AG20443 (cell line): ENCODE results near the gene PSD4.

ENCODE experiments used
- DNase-seq: peaks from one replicate; pipeline ENCODE4 v3.0.0; 2012; ENCODE audit warnings: low spot score, mixed read lengths

PSD4 gene

DNA sequence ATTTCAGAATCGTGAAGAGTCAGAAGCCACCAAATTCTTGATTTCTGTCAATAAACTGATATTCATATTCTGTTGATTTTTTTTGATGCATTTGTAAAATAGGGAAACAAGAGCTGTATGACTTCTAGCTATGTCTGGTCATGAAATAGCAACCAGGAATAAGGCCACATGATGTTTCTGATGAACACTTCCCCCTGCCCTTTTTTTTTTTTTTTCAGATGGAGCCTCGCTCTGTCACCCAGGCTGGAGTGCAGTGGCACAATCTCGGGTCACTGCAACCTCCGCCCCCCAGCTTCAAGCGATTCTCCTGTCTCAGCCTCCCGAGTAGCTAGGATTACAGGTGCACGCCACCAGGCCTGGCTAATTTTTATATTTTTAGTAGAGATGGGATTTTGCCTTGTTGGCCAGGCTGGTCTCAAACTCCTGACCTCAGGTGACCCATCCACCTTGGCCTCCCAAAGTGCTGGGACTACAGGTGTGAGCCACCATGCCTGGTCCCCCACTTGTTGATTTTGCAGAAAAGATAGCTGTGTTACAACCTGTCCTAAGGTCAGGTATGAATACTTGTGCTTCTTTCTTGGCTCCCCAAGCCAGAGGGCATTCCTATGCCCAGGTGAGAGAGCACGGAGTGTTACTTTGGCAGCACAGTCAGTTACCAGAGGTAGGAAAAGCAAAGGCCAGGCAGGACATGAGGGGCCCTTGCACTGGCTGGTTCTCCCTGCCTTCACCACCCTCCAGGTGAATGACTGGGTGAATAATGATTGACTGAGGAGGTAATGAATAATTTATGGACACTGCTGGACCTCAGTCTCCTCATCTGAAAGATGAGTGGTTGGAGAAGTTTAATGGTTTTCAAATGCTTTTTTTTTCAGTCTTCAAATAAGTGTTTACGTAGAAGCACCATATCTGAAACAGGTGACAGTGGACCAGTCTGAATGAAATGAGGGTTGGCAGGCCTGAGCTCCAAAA lies 65.4 kb downstream of the PSD4 start:
- DNase-seq: no peak

DNA sequence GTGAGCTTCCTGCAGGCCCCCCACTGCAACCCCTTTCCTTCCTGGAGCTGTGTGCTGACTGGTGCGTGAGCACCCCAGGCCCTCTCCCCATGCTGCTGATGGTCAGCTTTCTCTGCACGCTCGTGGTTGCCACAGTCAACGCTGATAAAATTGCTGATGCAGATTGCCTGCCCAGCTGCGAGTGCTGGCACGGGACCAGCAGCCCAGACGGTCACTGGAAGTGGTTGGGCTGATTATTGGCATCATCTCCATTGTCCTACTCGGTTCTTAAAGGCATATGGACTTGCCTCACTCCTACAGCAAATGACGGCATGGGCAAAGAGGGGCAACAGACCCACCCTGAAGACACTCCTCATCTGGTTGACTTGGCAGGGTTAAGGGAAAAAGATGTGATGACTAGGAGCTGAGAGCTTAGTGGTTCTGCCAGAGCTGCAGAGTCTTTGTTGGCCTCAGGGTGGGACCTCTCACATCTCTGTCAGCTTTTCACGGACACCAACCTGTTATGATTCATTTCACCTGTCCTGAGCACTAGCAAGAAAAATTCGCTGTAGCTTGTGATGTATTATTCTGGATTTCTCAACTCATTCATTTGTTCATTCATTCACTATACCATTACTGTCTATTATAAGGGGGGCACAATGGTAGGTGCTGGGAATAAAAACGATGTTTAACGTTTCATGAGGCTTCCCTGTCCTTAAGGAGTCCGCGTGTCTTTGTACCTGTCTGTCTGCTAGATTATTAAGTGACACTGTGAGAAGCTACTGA lies 66.6 kb downstream of the PSD4 start:
- peak; percentile 92 for DNase-seq

DNA sequence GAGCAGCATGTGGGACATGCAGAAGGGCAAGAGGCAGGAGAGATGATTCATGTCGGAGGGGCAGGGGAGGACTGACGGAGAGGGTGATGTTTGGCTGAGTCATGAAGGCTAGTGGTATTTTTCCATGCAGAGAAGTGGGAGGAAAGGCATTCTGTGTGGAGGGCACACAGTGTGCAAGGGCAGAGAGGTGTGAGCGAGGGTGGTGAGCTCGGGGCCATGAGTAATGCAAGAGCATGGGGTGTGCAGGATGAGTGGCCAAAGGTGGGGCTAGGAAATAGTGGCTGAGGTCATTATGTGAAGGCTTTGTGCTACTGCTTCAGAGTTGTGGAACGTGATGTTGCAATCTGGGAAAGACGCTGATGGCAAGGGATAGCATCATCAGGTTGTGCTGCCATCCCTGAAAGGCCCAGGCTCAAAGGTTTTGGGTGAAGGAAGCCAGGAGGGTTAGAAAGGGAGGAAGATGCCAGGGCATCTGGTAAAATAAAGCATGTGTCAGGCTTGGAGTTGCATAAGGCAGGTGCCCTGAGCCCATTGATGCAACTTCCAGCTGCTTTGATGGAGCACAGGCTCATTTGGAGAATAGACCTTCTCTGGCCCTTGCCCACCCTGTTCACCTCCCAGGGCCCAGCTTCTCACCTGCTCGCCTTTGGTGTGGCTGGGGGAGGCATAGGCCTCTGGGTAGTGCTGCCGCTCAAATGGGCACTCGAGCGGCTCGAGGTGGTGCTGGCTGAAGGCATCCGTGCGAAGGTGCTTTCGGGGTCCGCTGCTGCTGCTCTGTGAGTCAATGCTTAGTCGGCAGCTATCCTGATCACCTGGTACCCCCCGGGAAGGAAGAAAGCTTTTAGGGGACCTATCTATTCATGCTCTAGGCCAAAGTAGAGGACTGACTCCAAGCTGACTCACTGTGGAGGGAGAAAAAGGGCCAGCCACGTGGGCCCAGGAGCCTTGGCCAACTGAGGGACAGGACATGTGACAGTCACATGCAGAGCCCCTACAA lies 67.4 kb downstream of the PSD4 start:
- peak; percentile 96 for DNase-seq

DNA sequence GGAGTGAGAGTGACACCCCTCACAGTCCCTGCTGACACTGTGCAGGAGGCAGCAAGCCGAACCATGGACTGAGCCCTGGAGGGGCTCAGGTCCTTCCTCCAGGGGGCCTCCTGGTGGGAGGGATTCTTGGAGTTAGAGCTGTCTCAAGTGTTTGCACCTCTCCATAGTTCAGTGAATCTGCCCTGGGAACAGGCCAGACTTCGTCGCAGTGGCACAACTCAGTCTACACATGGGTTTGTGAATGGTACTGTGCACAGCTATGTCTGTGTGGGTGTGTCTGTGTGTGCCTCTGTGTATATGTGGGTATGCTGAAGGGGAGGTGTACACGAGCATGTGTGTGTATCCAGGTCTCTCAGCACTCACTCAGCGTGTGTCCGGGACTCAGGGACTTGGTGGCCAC lies 68.6 kb downstream of the PSD4 start:
- DNase-seq: no peak

DNA sequence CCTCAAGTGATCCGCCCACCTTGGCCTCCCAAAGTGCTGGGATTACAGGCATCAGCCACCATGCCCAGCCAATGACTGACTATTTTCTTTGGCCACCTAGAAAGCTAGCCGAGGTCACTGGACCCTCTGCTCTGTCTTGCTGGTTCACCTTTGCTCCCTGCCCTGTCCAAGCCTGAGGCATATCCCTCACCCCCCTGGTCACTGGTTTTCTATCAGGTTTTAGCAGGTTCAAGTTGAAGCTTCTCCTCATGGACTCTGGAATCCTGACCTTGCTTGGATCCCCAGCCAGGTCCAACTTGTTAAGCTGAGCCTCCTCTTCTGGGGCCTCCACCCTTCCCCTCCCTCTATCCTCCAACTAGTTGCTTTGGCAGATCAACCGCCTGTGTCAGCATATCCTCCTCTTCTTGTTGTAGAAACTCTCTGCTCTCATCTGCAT lies 71.5 kb downstream of the PSD4 start:
- no peak for DNase-seq

DNA sequence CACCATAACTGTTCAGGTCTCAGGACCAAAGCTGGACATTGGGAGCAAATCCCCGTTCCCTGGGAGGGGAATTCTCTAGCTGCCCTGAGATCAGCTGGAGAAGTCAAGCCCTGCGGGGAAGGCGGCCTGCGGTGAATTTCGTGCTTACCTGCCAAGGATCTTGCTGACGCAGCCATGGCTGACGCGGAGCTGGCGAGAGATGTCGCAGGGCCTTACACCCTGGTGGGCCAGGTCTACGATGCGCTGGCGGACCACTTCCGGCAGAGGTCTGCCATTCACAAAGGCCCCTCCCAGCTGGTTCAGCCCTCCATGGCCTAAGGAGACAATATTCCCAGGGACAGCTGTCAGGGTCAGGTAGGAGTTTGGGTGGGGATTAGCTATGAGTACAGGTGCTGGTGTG lies 72.8 kb downstream of the PSD4 start:
- no peak for DNase-seq

DNA sequence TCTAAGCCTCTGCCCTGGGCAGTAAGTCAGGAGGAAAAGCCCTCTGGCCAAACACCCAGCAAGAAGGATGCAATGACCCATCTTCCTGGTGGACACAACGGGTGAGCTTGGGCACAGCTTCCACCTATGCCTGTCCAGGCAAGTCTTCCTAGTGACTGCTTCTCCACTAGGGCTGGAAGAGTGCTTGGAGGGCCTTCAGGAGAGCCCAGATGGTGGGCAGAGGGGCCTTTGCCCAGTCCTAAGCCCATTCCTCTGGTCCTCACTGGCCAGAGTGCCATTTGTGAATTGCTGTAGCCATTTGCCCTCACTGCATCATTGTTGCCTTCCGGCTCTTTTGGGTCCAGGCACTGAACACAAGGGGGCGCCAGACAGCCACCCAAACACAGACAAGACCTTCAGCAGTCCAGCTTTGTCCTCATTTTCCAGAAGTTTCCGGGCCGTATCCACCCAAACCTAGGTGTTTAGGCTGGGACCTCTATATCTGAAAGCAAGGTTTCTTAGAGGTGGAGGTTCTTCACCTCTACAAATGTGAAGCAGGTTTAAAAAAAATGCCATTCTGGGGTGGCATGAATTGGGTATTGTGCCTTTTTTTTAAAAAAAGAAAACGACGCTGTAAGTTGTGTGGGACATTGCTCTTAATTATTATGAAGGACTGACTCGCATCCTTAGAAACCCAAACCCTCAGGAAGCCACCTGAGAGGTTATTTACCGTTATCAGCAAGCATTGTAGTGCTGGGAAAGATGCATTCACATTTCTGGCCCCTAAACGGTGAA lies 75.4 kb downstream of the PSD4 start:
- DNase-seq: peak; percentile 89

DNA sequence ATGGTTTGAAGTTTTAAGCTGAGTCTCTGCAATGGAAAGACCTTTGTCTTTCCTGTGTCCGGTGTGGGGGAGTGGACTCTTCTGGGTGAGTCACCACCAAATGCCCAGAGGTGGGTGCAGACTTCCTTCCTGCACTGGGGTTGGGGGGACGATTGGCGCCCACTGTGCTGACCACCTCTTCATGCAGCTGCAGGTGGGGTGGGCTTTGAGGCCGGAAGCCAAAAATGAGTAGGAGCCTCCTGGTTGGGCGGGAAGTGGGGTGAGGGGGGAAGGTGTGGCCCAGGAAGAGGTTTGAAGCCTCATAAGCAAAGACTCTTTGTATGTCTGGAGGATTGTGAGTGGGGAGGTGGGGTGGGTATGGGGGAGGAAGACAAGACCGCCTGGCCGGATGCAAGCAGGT lies 77.3 kb downstream of the PSD4 start:
- DNase-seq: no peak

DNA sequence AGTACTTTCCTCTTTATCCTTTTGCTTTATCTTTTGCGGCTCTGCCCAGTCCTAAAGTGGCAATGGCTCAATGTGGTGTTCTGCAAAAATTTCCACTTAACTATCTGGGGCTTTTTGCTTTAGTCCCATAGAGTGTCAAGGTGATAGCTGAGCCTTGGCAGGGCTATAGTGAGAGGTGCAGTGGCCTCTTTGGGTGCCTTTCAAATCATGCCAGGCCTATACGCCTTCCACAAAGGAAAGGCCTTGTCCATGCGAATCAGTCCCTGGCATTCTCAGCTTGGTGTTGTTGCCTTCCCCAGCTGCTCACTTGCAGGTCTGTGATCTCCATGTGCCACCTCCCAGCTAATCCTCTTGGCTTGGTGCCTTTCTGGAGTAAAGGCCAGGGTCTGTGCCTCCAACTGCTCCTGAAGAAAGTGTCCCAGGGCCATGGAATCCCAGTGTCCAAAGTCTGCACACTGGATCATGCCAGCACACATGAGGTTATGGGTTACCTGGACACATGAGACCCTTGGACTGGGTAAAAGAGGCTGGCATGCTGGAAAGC lies 78.3 kb downstream of the PSD4 start:
- DNase-seq: no peak

DNA sequence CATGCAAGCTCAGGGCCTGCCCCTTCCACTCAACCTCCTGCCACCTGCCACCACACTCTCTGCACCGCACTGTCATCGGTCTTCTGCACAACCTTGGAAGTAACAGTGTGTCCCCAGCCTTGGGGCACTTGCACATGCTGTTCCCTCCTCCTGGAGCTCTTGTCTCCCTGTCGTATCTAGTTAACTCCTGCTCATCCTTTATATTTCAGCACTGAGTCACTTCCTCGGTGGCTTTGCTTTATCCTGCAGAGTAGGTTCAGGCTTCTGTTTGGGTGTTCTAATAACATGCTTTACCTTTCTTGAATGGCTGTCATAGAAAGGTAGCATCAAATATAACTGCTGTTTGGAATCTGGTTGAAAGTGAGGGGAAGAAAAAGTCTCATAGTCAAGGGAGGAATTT lies 79.7 kb downstream of the PSD4 start:
- DNase-seq: no peak

DNA sequence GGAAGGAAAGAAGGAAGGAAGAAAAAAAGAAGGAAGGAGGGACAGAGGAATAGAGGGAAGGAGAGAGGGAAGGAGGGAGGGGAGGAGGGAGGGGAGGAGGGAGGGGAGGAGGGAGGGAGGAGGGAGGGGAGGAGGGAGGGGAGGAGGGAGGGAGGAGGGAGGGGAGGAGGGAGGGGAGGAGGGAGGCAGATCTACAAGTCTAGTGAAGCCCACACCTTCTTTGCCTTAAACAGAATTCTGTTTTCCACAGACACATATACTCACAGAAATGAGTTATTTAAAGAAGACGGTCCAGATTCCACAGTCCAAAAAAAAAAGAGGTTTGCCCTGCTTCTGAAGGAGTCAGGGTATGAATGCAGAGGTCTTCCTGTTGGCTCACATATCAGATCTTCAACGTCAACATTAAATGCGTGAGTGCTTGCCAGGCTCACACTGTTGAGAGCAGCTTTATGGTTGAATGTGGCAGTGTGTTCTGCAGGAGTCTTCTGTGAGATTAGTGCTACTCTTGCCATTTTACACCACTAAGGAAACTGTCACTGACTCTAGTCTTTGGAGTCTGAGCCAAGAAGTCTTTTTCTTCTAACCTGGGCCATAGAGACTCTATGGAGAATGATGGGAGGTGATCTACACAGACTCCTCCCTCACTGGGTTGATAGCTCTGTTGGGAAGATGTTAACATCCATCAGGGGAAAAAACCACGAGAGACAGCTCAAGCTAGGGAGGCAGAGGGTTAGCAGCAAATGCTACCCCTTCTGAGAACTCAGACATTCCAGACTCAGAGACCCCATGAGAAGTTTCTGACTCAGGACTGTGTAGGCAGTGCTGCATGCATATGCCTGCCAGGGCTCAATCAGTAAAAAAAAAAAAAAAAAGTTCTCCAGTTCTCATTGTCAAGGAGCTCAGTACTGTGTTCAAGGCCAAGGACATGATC lies 81.6 kb downstream of the PSD4 start:
- DNase-seq: no peak

DNA sequence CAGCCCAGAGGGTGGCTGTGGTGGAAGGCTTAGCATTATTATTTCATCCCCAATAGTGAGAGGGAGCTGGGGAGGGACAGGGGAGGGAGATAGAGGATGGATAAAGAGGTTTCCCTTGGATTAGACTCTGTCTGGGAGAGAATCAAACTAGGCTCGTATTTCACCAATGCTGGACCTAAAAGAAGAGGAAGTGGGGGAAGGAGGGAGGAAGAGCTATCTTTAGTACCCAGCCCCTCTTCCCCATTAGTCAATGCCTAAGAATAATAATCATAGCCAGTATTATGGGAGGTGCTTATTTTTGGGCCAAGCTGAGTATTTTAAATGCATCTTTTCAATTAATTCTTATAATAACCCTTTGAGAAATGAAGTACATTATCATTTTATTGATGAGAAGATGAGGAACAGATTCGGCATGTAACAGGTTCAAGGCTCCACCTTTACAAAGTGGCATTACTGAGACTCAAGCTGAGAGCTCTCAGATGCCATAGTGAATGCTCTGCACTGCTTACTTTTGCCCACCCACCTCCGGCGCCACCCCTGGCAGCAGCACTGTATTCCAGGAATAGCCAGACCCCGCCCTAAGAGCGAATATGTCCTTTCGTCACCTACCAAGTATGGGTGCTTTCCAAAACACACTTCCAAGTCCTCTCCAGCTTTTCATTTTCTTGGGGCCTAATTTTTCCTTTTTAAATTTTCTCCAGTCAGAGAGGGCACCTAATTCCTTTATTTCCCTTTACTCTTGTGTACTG lies 83.9 kb downstream of the PSD4 start:
- DNase-seq: no peak

DNA sequence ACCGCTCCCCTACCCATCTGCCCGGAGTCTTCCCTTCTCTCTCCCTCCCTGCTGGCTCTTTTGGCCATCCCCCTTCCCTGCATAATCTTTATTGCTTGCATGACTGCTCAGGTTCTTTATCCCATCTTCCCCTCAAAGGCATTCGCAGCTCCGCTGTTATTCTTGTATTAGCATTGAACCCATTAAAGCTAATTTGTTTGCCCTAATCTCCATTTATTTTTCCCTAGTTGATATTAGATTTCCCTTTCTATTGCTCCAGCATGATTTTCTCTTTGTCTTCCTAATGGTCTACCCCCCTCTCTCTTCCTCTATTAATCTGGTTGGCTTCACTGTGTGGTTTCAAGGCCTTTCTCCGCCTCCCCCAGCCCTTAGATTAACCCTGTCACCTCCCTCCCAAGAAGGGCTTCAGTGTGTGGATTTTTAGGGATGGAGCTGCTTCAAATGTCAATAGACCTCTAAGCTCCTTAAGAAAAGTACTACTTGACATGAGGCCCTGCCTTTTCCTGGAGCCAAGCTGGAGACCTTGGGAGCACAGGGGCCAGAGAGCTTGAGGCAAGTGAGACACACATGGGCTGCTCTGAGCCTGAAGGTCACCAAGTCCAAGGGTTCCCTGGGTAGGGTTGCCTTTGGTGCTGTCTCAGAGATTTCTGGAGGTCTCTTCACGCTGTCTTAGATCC lies 84.8 kb downstream of the PSD4 start:
- no peak for DNase-seq
